ENCODE results near the gene RER1.

The RER1 gene

GRCh38 chr1:2428490-2428889 lies 36.8 kb downstream of the RER1 start:
- no peak for TF ChIP-seq CTCF (conservative IDR thresholded peaks at IDR 0.05)
- no peak for TF ChIP-seq ZFX (IDR thresholded peaks at IDR 0.05)
- no peak overlapping the region for H3K27ac ChIP-seq

GRCh38 chr1:2429780-2430591 lies 38.3 kb downstream of the RER1 start:
- no peak overlapping the region for H3K27ac ChIP-seq
- no peak for TF ChIP-seq ZFX (IDR thresholded peaks at IDR 0.05)
- no peak; the same call in 1 of the 2 replicates for TF ChIP-seq CTCF (conservative IDR thresholded peaks at IDR 0.05)

GRCh38 chr1:2430592-2430973 lies 38.9 kb downstream of the RER1 start:
- TF ChIP-seq ZFX (IDR thresholded peaks at IDR 0.05) (no peak), CTCF (conservative IDR thresholded peaks at IDR 0.05) (no peak)
- H3K27ac ChIP-seq: no peak overlapping the region

- no peak overlapping the region for H3K27ac ChIP-seq
- TF ChIP-seq CTCF (conservative IDR thresholded peaks at IDR 0.05) (no peak), ZFX (IDR thresholded peaks at IDR 0.05) (no peak)
Measured at GRCh38 chr1:2431103-2431502, 39.5 kb downstream of the RER1 start.

- TF ChIP-seq ZFX (IDR thresholded peaks at IDR 0.05): no peak
- TF ChIP-seq CTCF (conservative IDR thresholded peaks at IDR 0.05): no peak
- H3K27ac ChIP-seq: no peak overlapping the region
Measured at GRCh38 chr1:2431518-2431917, 39.9 kb downstream of the RER1 start.

- TF ChIP-seq CTCF (conservative IDR thresholded peaks at IDR 0.05): no peak
- no peak for TF ChIP-seq ZFX (IDR thresholded peaks at IDR 0.05)
- no peak overlapping the region for H3K27ac ChIP-seq
Measured at GRCh38 chr1:2432441-2432844, 40.8 kb downstream of the RER1 start.

- H3K27ac ChIP-seq: no peak overlapping the region
- TF ChIP-seq ZFX (IDR thresholded peaks at IDR 0.05): no peak
- TF ChIP-seq CTCF (conservative IDR thresholded peaks at IDR 0.05): no peak
Measured at GRCh38 chr1:2433196-2433595, 41.6 kb downstream of the RER1 start.

All from C4-2B (cell line).